SK-N-SH (cell line): ENCODE data around the gene PDCD1. TPM values are rescaled to one million over a fixed set of nuclear protein-coding genes. Genes with fewer than 3 reads are reported as not detected.

ENCODE experiments used
- CTCF ChIA-PET: fragments of 300-600, 350-600 bp; formaldehyde crosslinking; extraction: SDS; loops from one replicate; lab custom pipeline; 2021; lab: Yijun Ruan, JAX
- POLR2A ChIA-PET: fragments of 350-600 bp; sonication (Branson Sonifier 250); formaldehyde crosslinking; extraction: SDS; loops from one replicate; lab custom pipeline; 2020; ENCODE audit warnings: antibody characterized with exemption, inconsistent platforms; lab: Yijun Ruan, JAX
- DNase-seq: peaks from one replicate; pipeline ENCODE4 v3.0.0; 2012
- H2AFZ ChIP-seq: fragments of 200-600 bp; sonication (generic); 2 replicates; pipeline ENCODE4 v1.8.1; 2016; ENCODE audit warnings: antibody characterized with exemption, mild to moderate bottlenecking, low read depth
- H3F3A ChIP-seq: fragments of 200-600 bp; sonication (generic); replicated peaks from 2 replicates; pipeline ENCODE3; 2016; ENCODE audit warnings: antibody characterized with exemption, mild to moderate bottlenecking; ENCODE audit not compliant: insufficient read depth
- H3K27ac ChIP-seq, 2 experiments: fragments of 200-500 bp in 1 of 2; fragments of 200-600 bp in 1 of 2; sonication (Bioruptor generic) in 1 of 2; sonication (generic), shearing (Covaris generic) in 1 of 2; 2 replicates each; pipeline versions ENCODE4 v1.5.1 to v1.6.1; 2014 to 2016; ENCODE audit warnings: low read depth in 2 of 2, inconsistent platforms in 1 of 2, low read length in 1 of 2, mild to moderate bottlenecking in 1 of 2, mixed read lengths in 1 of 2
- H3K27me3 ChIP-seq: fragments of 200-600 bp; sonication (generic), shearing (Covaris generic); 2 replicates; pipeline ENCODE4 v1.6.1; 2016; ENCODE audit warnings: mixed run types; ENCODE audit not compliant: insufficient read depth
- H3K36me3 ChIP-seq, 2 experiments: fragments of 200-500 bp in 1 of 2; fragments of 200-600 bp in 1 of 2; sonication (Bioruptor generic) in 1 of 2; sonication (generic) in 1 of 2; replicated peaks in 1 of 2; 2 replicates each; pipeline versions ENCODE3 to v1.5.1; 2014 to 2016; ENCODE audit warnings: low read length in 1 of 2, mild to moderate bottlenecking in 1 of 2; ENCODE audit not compliant: insufficient read depth in 2 of 2, control insufficient read depth in 1 of 2
- H3K4me1 ChIP-seq, 2 experiments: fragments of 200-500 bp in 1 of 2; fragments of 200-600 bp in 1 of 2; sonication (Bioruptor generic) in 1 of 2; sonication (generic), shearing (Covaris generic) in 1 of 2; 2 replicates each; pipeline versions ENCODE4 v1.5.1 to v1.6.1; 2014 to 2016; ENCODE audit warnings: low read depth in 1 of 2, low read length in 1 of 2, mixed run types in 1 of 2; ENCODE audit not compliant: insufficient read depth in 2 of 2, control insufficient read depth in 1 of 2
- H3K4me2 ChIP-seq: fragments of 200-600 bp; sonication (generic), shearing (Covaris generic); 2 replicates; pipeline ENCODE4 v1.6.1; 2017; ENCODE audit warnings: mixed run types
- H3K4me3 ChIP-seq, 2 experiments: fragments of 200-500 bp in 1 of 2; fragments of 200-600 bp in 1 of 2; sonication (Bioruptor generic) in 1 of 2; sonication (generic), shearing (Covaris generic) in 1 of 2; 2 replicates each; pipeline versions ENCODE4 v1.5.1 to v1.8.1; 2014 to 2016; ENCODE audit warnings: low read depth in 2 of 2, inconsistent platforms in 1 of 2, low read length in 1 of 2, mild to moderate bottlenecking in 1 of 2, mixed read lengths in 1 of 2, moderate library complexity in 1 of 2
- H3K79me2 ChIP-seq: fragments of 200-600 bp; sonication (generic); 2 replicates; pipeline ENCODE4 v1.8.1; 2017; ENCODE audit warnings: mild to moderate bottlenecking; ENCODE audit not compliant: insufficient read depth
- H3K9ac ChIP-seq: fragments of 200-600 bp; sonication (generic); 2 replicates; pipeline ENCODE4 v1.6.1; 2017; ENCODE audit warnings: mixed run types
- H3K9me2 ChIP-seq: fragments of 200-600 bp; sonication (generic); 2 replicates; pipeline ENCODE4 v1.6.1; 2017; ENCODE audit warnings: mixed run types
- H3K9me3 ChIP-seq: fragments of 200-600 bp; sonication (generic); 2 replicates; pipeline ENCODE4 v1.6.1; 2017; ENCODE audit warnings: mixed run types, mild to moderate bottlenecking, moderate library complexity
- H4K20me1 ChIP-seq: fragments of 200-600 bp; sonication (generic); 2 replicates; pipeline ENCODE4 v1.6.1; 2017; ENCODE audit warnings: mild to moderate bottlenecking, mixed run types; ENCODE audit not compliant: insufficient read depth
- CHD2 ChIP-seq: fragments of 150-350 bp; IDR thresholded peaks from 2 replicates; pipeline ENCODE4 v1.6.1; 2018; ENCODE audit warnings: low read length; ENCODE audit not compliant: partially characterized antibody
- GABPA ChIP-seq: IDR thresholded peaks from 2 replicates; pipeline ENCODE4 v1.4.0; 2012; ENCODE audit warnings: low read depth, mild to moderate bottlenecking
- RAD21 ChIP-seq: IDR thresholded peaks from 2 replicates; pipeline ENCODE4 v1.6.1; 2012; ENCODE audit warnings: mild to moderate bottlenecking, low read length
- RFX5 ChIP-seq: IDR thresholded peaks from 2 replicates; pipeline ENCODE4 v1.6.1; 2012; ENCODE audit warnings: mild to moderate bottlenecking, improper control_type of control experiment, low read length
- RXRA ChIP-seq: IDR thresholded peaks from 2 replicates; pipeline ENCODE4 v1.4.0; 2012; ENCODE audit warnings: low read depth, mild to moderate bottlenecking, borderline replicate concordance
- TCF12 ChIP-seq: IDR thresholded peaks from 2 replicates; pipeline ENCODE4 v1.4.0; 2012
- TEAD4 ChIP-seq: IDR thresholded peaks from 2 replicates; pipeline ENCODE4 v1.4.0; 2012; ENCODE audit warnings: mild to moderate bottlenecking, borderline replicate concordance; ENCODE audit not compliant: insufficient read depth
- USF1 ChIP-seq: IDR thresholded peaks from 2 replicates; pipeline ENCODE4 v1.4.0; 2012; ENCODE audit warnings: low read depth, borderline replicate concordance
- USF2 ChIP-seq: fragments of 150-350 bp; IDR thresholded peaks from 2 replicates; pipeline ENCODE4 v1.6.1; 2017; ENCODE audit warnings: antibody characterized with exemption, low read length, low read depth, borderline replicate concordance
- WGBS: methylation state at CpG from one replicate; pipeline ENCODE4 v1.1.6; 2017; ENCODE audit warnings: low lambda C conversion rate; 5-methylcytosine and 5-hydroxymethylcytosine counted together
- polyA plus RNA-seq, 3 experiments: library from polyadenylated mRNA; depleted of rRNA; stranded (reverse); fragments of >200 nt; gene quantifications; 2 replicates each; pipeline ENCODE4 v1.2.3, GENCODE V29; 2012
- TF ChIP-seq, protein P1 (sequence below): IDR thresholded peaks from 2 replicates; pipeline ENCODE4; 2012

PDCD1 gene
- polyA plus RNA-seq, 1 of the 3 experiments (the other 2 are of a cell fraction): not detected

GRCh38 chr2:241898463-241899270, 40.0 kb upstream of the PDCD1 start:
- Histone ChIP-seq H3K79me2 (no peaks in the 10 kb centered on the region), H3K27me3 (no peaks in the 10 kb centered on the region)
- DNase-seq: peak; percentile 19
- TF ChIP-seq RXRA: no peak
- no peak for TF ChIP-seq CHD2
- TF ChIP-seq USF2: no peak
- TF ChIP-seq, all 33 proteins: peak for 0
- no peaks in the 10 kb centered on the region for H4K20me1 ChIP-seq
- H3K9me3 ChIP-seq: no peaks in the 10 kb centered on the region
- ChIA-PET CTCF (interaction anchor here (1.0 kb wide), 1 partner anchor 52 kb away, joined by 5 read pairs; no protein-coding TSS in a partner anchor), POLR2A (interaction anchor here (0.6 to 1.2 kb wide), 2 partner anchors 12 to 16 kb away, joined by 3 to 4 read pairs; no protein-coding TSS in a partner anchor)
- no peak overlapping the region for H3K4me2 ChIP-seq
- no peak overlapping the region for H2AFZ ChIP-seq
- whole genome bisulfite sequencing: 94% methylated on average over 19 of the region's 30 CpGs
- no peaks in the 10 kb centered on the region for H3F3A ChIP-seq
- H3K36me3 ChIP-seq: no peaks in the 10 kb centered on the region
- H3K9ac ChIP-seq: no peak overlapping the region
- no peaks in the 10 kb centered on the region for H3K9me2 ChIP-seq
- H3K27ac ChIP-seq: no peak overlapping the region
- H3K4me1 ChIP-seq: peaks cover 0 to 17% of the 10 kb centered on the region in 2 experiments; a peak in 1 of 4 replicates
- H3K4me3 ChIP-seq: no peak overlapping the region

GRCh38 chr2:241897231-241897916, 38.7 kb upstream of the PDCD1 start:
- H3K4me2 ChIP-seq: no peak overlapping the region
- H3K4me3 ChIP-seq: no peak overlapping the region
- H4K20me1 ChIP-seq: no peaks in the 10 kb centered on the region
- H3K4me1 ChIP-seq: peaks cover 0 to 28% of the 10 kb centered on the region in 2 experiments; a peak in 1 of 4 replicates
- POLR2A ChIA-PET: no interaction called here
- H2AFZ ChIP-seq: no peak overlapping the region
- no peaks in the 10 kb centered on the region for H3K9me2 ChIP-seq
- H3K9ac ChIP-seq: no peak overlapping the region
- no peaks in the 10 kb centered on the region for H3K79me2 ChIP-seq
- no peaks in the 10 kb centered on the region for H3K9me3 ChIP-seq
- no peaks in the 10 kb centered on the region for H3K36me3 ChIP-seq
- H3K27ac ChIP-seq: no peak overlapping the region
- CTCF ChIA-PET: interaction anchor here (0.6 to 1.0 kb wide), 2 partner anchors 13 to 53 kb away, joined by 3 to 5 read pairs; no protein-coding TSS in a partner anchor
- TF ChIP-seq RAD21 (no peak), GABPA (no peak), RFX5 (no peak), USF1 (no peak), TEAD4 (no peak), TCF12 (no peak)
- TF ChIP-seq, protein P1, sequence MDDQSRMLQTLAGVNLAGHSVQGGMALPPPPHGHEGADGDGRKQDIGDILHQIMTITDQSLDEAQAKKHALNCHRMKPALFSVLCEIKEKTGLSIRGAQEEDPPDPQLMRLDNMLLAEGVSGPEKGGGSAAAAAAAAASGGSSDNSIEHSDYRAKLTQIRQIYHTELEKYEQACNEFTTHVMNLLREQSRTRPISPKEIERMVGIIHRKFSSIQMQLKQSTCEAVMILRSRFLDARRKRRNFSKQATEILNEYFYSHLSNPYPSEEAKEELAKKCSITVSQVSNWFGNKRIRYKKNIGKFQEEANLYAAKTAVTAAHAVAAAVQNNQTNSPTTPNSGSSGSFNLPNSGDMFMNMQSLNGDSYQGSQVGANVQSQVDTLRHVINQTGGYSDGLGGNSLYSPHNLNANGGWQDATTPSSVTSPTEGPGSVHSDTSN: no peak
- peak; percentile 10 for DNase-seq
- H3F3A ChIP-seq: no peaks in the 10 kb centered on the region
- no peaks in the 10 kb centered on the region for H3K27me3 ChIP-seq
- 96% methylated on average over 17 of the region's 17 CpGs for WGBS
